Aortic smooth muscle cell (primary cell): ENCODE data around the gene TUT7. TPM values are rescaled to one million over a fixed set of nuclear protein-coding genes. Genes with fewer than 3 reads are reported as not detected.

Experiments
- total RNA-seq: library from RNA; depleted of rRNA; stranded (reverse); fragments of >200 nt; gene quantifications from 2 replicates; pipeline ENCODE4 v1.2.3, GENCODE V29; 2014

TUT7 gene, protein sequence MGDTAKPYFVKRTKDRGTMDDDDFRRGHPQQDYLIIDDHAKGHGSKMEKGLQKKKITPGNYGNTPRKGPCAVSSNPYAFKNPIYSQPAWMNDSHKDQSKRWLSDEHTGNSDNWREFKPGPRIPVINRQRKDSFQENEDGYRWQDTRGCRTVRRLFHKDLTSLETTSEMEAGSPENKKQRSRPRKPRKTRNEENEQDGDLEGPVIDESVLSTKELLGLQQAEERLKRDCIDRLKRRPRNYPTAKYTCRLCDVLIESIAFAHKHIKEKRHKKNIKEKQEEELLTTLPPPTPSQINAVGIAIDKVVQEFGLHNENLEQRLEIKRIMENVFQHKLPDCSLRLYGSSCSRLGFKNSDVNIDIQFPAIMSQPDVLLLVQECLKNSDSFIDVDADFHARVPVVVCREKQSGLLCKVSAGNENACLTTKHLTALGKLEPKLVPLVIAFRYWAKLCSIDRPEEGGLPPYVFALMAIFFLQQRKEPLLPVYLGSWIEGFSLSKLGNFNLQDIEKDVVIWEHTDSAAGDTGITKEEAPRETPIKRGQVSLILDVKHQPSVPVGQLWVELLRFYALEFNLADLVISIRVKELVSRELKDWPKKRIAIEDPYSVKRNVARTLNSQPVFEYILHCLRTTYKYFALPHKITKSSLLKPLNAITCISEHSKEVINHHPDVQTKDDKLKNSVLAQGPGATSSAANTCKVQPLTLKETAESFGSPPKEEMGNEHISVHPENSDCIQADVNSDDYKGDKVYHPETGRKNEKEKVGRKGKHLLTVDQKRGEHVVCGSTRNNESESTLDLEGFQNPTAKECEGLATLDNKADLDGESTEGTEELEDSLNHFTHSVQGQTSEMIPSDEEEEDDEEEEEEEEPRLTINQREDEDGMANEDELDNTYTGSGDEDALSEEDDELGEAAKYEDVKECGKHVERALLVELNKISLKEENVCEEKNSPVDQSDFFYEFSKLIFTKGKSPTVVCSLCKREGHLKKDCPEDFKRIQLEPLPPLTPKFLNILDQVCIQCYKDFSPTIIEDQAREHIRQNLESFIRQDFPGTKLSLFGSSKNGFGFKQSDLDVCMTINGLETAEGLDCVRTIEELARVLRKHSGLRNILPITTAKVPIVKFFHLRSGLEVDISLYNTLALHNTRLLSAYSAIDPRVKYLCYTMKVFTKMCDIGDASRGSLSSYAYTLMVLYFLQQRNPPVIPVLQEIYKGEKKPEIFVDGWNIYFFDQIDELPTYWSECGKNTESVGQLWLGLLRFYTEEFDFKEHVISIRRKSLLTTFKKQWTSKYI (N-terminal part only)
- 49.1 and 56.8 TPM in 2 replicates for total RNA-seq

DNA sequence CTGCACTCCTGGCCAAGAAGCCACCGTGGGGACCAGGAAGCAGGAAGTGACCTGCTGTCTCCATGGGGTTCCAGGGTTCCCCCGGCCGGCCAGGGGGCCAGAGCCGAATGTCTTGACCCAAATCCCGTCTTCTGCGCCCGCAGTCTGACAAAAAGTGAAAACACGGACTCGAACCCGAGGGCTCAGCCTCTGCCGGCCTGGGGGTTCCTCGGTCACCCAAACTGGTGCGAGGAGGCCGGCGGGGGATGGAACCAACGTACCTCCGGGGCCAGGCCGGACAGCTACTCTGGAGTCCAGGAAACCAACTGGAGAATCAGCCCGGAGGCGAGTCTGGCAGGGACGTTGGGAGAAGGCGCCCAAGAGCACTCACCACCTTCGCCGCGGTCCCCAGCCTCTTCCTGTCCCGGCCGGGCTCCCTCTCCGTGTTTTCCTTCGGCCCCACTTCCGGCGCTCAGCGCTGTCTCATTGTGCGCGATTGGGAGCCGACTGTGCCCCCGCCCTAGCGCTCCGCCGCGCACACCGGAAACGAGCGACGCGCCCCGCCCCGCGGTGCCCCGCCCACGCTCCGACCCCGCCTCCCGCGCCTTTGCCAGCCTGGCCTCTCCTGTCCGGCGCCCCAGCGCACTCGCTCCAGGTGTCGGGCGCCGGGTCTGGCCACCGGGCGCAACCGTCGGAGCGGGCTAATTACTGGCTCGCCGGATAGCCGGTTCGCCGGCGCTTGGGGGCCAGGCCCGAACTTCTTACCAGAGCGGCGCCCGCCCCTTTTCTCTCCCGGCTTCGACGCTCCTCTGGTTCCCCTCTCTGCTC lies at the start of gene TUT7:
TUT7 (minus strand) TSS at position 400 of the 807 bp plus-strand sequence. CDS start 1,211 bp downstream, outside the sequence.

DNA sequence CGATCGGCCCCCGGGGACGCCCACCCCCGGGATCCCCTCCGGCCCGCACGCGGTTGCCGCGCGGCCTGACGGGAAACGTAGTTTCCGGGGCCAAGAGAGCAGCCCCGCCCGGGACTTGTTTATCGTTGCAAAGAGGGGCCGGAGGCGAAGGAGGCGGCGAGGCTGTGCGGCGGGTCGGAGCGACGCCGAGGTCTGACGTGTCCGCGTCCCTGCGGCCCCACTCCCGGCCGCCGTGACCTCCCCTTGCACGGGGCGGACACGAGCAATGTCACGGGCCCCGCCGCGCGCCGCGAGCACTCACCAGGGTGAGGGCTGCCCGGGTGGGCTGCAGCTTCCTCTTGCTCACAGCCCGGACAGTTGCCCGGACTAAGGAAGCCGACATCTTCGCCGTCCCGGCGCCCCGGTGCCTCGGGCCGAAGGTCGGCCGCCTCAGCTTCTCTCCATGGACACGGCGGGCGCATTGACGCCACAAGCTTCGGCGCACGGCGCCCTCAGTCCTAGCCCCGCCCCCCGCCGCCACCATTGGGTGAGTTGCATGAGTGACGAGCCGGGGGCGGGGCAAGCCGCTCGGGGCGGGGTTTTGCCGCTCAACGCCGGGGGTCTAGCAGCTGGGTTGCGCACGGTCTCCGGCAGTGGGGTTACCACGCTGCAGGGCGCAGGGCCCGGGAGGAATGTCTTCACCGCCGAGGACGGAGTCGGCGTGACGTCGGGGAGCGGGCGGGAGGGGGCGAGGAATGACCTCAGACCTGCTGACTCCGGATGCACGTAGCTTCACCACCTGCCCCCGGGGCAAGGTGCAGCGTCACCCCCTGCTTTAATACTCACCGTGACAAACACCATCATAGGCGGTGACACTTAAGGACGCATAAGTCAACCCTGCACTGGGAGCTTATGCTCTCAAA lies 71.9 kb downstream of the TUT7 start, which contains the start of gene ISCA1:
ISCA1 (minus strand) TSS at position 462 of the 902 bp plus-strand sequence; CDS start at position 382, 80 bp downstream.

DNA sequence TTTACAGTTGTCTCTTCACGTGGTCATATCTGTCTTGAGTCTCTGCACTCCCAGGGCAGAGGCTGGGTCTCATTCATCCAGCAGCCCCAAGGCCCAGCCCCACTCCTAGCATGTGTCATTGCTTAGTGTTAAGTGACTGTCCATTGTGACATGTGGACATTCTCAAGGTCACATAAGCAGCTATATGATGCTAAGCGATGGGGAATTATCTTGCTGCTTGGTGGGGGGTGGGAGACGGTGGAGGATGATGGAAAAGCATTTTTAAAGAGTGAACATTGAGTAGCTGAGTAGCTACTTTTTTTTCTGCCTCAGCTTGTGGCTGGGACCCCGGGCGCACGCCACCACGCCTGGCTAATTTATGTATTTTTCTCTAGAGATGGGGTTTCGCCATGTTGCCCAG lies 94.7 kb downstream of the TUT7 start, which contains the start of gene C9orf153:
C9orf153 (minus strand) TSS at position 101 of the 400 bp plus-strand sequence. CDS start 30,054 bp downstream, outside the sequence.

Other genes with a start within 250 kb of the TUT7 start
- gene C9orf153, start 94.8 kb downstream of the TUT7 start, total RNA-seq = 0.25 and 0.26 TPM in 2 replicates
- 23.3 and 25.8 TPM in 2 replicates for gene ISCA1, start 71.9 kb downstream of the TUT7 start, total RNA-seq